GM15510 (cell line): ENCODE results near the gene MAPKBP1.

Experiments
- POLR2A ChIP-seq: IDR thresholded peaks from 3 replicates; pipeline ENCODE4 v1.6.1; 2011; ENCODE audit warnings: borderline replicate concordance; ENCODE audit not compliant: insufficient read length; ENCODE audit errors: extremely low read depth

The MAPKBP1 gene

GRCh38 chr15:41827290-41827879 lies 53.1 kb downstream of the MAPKBP1 start:
- no peak for TF ChIP-seq POLR2A

- TF ChIP-seq POLR2A = peak; percentile 77
Measured at GRCh38 chr15:41827880-41828806, 53.9 kb downstream of the MAPKBP1 start, which contains the start of gene JMJD7. Gene JMJD7 (plus strand): TSS chr15:41828092. CDS start chr15:41828125, 33 bp downstream.

GRCh38 chr15:41828807-41829141 lies 54.5 kb downstream of the MAPKBP1 start:
- TF ChIP-seq POLR2A = no peak

GRCh38 chr15:41829959-41830646 lies 55.8 kb downstream of the MAPKBP1 start:
- no peak for TF ChIP-seq POLR2A

GRCh38 chr15:41832208-41832607 lies 57.9 kb downstream of the MAPKBP1 start:
- no peak for TF ChIP-seq POLR2A

- TF ChIP-seq POLR2A = no peak
Measured at GRCh38 chr15:41832875-41833274, 58.6 kb downstream of the MAPKBP1 start.

GRCh38 chr15:41834096-41834495 lies 59.8 kb downstream of the MAPKBP1 start:
- TF ChIP-seq POLR2A = no peak

GRCh38 chr15:41836073-41836472 lies 61.8 kb downstream of the MAPKBP1 start:
- TF ChIP-seq POLR2A = no peak

GRCh38 chr15:41836713-41837454 lies 62.6 kb downstream of the MAPKBP1 start:
- no peak for TF ChIP-seq POLR2A

- no peak for TF ChIP-seq POLR2A
Measured at GRCh38 chr15:41838400-41838897, 64.2 kb downstream of the MAPKBP1 start, which contains the start of gene PLA2G4B. Gene PLA2G4B (plus strand): TSS chr15:41838847. CDS start chr15:41838914, 67 bp downstream.

- TF ChIP-seq POLR2A = no peak
Measured at GRCh38 chr15:41839781-41840491, 65.7 kb downstream of the MAPKBP1 start.

GRCh38 chr15:41840673-41841072 lies 66.4 kb downstream of the MAPKBP1 start:
- TF ChIP-seq POLR2A = no peak

- no peak for TF ChIP-seq POLR2A
Measured at GRCh38 chr15:41841131-41841530, 66.8 kb downstream of the MAPKBP1 start.

- no peak for TF ChIP-seq POLR2A
Measured at GRCh38 chr15:41842229-41842628, 67.9 kb downstream of the MAPKBP1 start.
